ENCODE results near the gene CCDC146.

DNA sequence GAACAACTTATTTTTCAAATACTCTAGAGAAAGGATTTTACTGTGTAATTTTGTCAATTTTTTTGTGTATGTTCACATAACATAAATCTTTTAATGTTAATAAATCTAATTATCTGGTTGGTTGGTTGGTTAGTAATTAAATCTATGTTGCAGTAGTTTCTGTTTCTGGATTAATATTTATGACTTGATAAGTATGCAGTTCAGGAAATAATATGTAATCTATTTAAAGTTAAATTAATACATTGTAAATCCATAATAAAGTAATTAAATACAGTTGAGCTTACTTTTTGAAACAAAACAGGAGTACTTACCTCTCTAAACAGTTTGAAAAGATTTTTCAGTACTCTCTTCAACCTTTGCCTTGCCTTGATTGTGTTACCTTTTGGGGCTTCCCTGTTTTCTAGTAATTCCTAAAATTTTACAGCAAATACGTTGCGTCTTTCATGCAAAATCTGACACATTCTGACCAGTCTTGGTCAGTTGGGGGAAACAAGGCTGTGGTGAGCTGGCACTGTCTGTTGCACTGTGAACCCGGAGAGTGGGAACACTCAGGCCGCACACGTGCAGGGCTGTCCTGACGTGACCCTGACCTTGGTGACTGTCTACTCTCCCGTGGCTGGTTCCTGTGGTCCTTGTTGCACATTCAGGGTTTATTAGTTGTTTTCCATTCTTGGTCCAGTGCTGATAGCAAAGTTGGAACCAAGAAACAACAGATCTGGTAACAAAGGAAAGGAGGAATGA lies 122.8 kb downstream of the CCDC146 start:
- no peak for TF ChIP-seq POLR2AphosphoS5 (IDR thresholded peaks at IDR 0.05; ENCODE audit: borderline replicate concordance, low read depth, low read length)
- TF ChIP-seq EZH2 (IDR thresholded peaks at IDR 0.05), result no peak
- no peak for TF ChIP-seq FOXP2 (optimal IDR thresholded peaks at IDR 0.05; ENCODE audit: control extremely low read depth, extremely low read length, insufficient read depth)

Data from SK-N-MC (cell line).